A673 (cell line): ENCODE results near the gene KIRREL3. TPM values are rescaled to one million over a fixed set of nuclear protein-coding genes. Genes with fewer than 3 reads are reported as not detected.

Experiments
- BruUV-seq: library from RNA; stranded (reverse); fragments of 400-500 nt; replicated peaks from 2 replicates; lab custom pipeline; 2021; lab: Mats Ljungman, UMichigan
- CTCF ChIA-PET: fragments of 300-600 bp; sonication (Branson Sonifier 250); formaldehyde crosslinking; loops from one replicate; lab custom pipeline; 2022; ENCODE audit warnings: antibody characterized with exemption; lab: Charles Lee
- POLR2A ChIA-PET: fragments of 300-600 bp; sonication (Branson Sonifier 250); formaldehyde crosslinking; loops from one replicate; lab custom pipeline; 2022; ENCODE audit warnings: antibody characterized with exemption; ENCODE audit not compliant: low non-redundant PET; lab: Charles Lee
- DNase-seq: peaks from one replicate; pipeline ENCODE4 v3.0.0-alpha.2; 2015; ENCODE audit warnings: low spot score
- H3K27ac ChIP-seq: fragments of 200-600 bp; sonication (generic); 2 replicates; pipeline ENCODE4 v1.5.1; 2016; ENCODE audit warnings: mixed run types, low read depth, mild to moderate bottlenecking, mixed read lengths, antibody characterized with exemption, low read length; ENCODE audit not compliant: poor library complexity, severe bottlenecking
- H3K27me3 ChIP-seq: fragments of 200-600 bp; sonication (generic); replicated peaks from 2 replicates; pipeline ENCODE4 v1.6.1; 2017; ENCODE audit warnings: mixed run types, low read depth, mild to moderate bottlenecking, mixed read lengths, antibody characterized with exemption, low read length; ENCODE audit not compliant: insufficient read depth, poor library complexity
- H3K36me3 ChIP-seq: fragments of 200-600 bp; sonication (generic); 2 replicates; pipeline ENCODE4 v1.6.1; 2016; ENCODE audit warnings: mixed run types, mild to moderate bottlenecking, mixed read lengths, antibody characterized with exemption, low read length; ENCODE audit not compliant: insufficient read depth, poor library complexity, severe bottlenecking
- H3K4me1 ChIP-seq: fragments of 200-600 bp; sonication (generic); 2 replicates; pipeline ENCODE4 v1.6.1; 2017; ENCODE audit warnings: mixed run types, mild to moderate bottlenecking, mixed read lengths, antibody characterized with exemption, low read length; ENCODE audit not compliant: insufficient read depth, poor library complexity, severe bottlenecking
- H3K4me3 ChIP-seq: fragments of 200-600 bp; sonication (generic); 2 replicates; pipeline ENCODE4 v1.5.1; 2016; ENCODE audit warnings: low read depth, mixed run types, mild to moderate bottlenecking, mixed read lengths, low read length; ENCODE audit not compliant: poor library complexity, severe bottlenecking
- H3K9me3 ChIP-seq: fragments of 200-600 bp; sonication (generic); 2 replicates; pipeline ENCODE4 v1.6.1; 2016; ENCODE audit warnings: mixed run types, low read depth, mild to moderate bottlenecking, mixed read lengths, antibody characterized with exemption, low read length; ENCODE audit not compliant: poor library complexity, severe bottlenecking
- EZH2 ChIP-seq: fragments of 200-600 bp; sonication (generic); IDR thresholded peaks from 2 replicates; pipeline ENCODE4 v1.6.1; 2017; ENCODE audit warnings: borderline replicate concordance, low read depth, mild to moderate bottlenecking, mixed read lengths, antibody characterized with exemption, low read length; ENCODE audit not compliant: poor library complexity, severe bottlenecking
- intact Hi-C: fragments of 100-400 bp; cut with micrococcal nuclease; formaldehyde crosslinking; loops from one replicate; pipeline ENCODE4 v1.10.0; 2022; ENCODE audit not compliant: unreplicated experiment
- total RNA-seq: library from RNA; stranded (reverse); gene quantifications from 2 replicates; pipeline ENCODE4 v1.2.3, GENCODE V29; 2021
- TF ChIP-seq, protein P1 (sequence below): fragments of 300-800, 200-600 bp; sonication (generic); conservative IDR thresholded peaks from 2 replicates; pipeline ENCODE4 v1.5.1; 2017; ENCODE audit warnings: low read depth, mild to moderate bottlenecking, antibody characterized with exemption, low read length, moderate library complexity, mixed read lengths

The KIRREL3 gene
- total RNA-seq, 1 experiment from 2014 or later: not detected

DNA sequence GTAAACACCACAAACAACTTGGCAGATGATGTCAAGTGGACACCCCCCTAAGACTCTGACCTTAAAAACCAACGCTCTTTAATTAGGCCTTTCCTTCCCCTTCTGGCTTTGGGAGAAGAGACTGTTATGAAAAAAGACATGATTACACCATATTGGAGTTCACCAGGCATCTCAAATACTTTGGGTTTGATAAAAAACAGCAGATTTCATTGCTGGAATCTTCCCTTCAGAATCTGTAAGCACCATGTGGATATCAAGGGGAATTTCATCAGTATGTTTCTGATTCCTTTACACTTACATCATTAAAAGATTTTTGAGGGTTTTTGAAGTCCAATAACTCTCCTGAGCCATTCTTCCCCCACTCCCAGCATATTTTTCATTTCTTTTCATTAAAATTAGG is 85.6 kb downstream of the KIRREL3 start:
- BruUV-seq: no TSS peak
- CTCF ChIA-PET: no interaction called here
- H3K4me1 ChIP-seq: no peaks in the 10 kb centered on the region
- no peak for DNase-seq
- no peaks in the 10 kb centered on the region for H3K36me3 ChIP-seq
- POLR2A ChIA-PET: no interaction called here
- no peak overlapping the region for H3K27ac ChIP-seq
- TF ChIP-seq, protein P1, sequence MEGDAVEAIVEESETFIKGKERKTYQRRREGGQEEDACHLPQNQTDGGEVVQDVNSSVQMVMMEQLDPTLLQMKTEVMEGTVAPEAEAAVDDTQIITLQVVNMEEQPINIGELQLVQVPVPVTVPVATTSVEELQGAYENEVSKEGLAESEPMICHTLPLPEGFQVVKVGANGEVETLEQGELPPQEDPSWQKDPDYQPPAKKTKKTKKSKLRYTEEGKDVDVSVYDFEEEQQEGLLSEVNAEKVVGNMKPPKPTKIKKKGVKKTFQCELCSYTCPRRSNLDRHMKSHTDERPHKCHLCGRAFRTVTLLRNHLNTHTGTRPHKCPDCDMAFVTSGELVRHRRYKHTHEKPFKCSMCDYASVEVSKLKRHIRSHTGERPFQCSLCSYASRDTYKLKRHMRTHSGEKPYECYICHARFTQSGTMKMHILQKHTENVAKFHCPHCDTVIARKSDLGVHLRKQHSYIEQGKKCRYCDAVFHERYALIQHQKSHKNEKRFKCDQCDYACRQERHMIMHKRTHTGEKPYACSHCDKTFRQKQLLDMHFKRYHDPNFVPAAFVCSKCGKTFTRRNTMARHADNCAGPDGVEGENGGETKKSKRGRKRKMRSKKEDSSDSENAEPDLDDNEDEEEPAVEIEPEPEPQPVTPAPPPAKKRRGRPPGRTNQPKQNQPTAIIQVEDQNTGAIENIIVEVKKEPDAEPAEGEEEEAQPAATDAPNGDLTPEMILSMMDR: no peak
- no peak for TF ChIP-seq EZH2
- intact Hi-C loops: no loop called here
- H3K9me3 ChIP-seq: no peaks in the 10 kb centered on the region
- H3K4me3 ChIP-seq: no peak overlapping the region
- H3K27me3 ChIP-seq: no peaks in the 10 kb centered on the region

DNA sequence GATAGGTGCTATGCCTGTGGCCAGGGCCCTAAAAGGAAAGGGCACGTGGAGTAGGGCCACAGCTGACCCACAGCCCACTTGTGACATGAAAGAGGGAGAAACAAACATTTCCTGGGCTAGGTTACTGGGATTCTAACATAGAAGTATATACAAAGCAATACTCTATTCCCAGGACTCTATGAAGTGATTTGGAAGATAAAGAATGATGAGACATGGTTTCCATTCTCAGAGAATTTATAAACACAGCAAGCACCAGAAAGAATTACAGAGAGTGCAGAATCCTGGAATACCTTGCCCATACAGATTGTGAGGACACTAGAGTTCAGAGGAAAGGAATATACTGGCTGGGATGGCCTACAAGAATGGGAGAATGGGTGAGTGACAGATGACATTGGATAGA is 86.4 kb downstream of the KIRREL3 start:
- no peaks in the 10 kb centered on the region for H3K9me3 ChIP-seq
- intact Hi-C loops: no loop called here
- BruUV-seq: no TSS peak
- TF ChIP-seq EZH2: no peak
- ChIA-PET POLR2A (no interaction called here), CTCF (no interaction called here)
- H3K4me1 ChIP-seq: no peaks in the 10 kb centered on the region
- no peaks in the 10 kb centered on the region for H3K27me3 ChIP-seq
- DNase-seq: no peak
- H3K36me3 ChIP-seq: no peaks in the 10 kb centered on the region
- H3K27ac ChIP-seq: no peak overlapping the region
- no peak overlapping the region for H3K4me3 ChIP-seq

GRCh38 chr11:126904520-126904919 is 96.0 kb downstream of the KIRREL3 start:
- TF ChIP-seq EZH2: no peak
- TF ChIP-seq, protein P1: no peak
- H3K27me3 ChIP-seq: peaks cover 31% of the 10 kb centered on the region
- CTCF ChIA-PET: no interaction called here
- DNase-seq: no peak
- H3K4me1 ChIP-seq: no peaks in the 10 kb centered on the region
- H3K9me3 ChIP-seq: no peaks in the 10 kb centered on the region
- no TSS peak for BruUV-seq
- no peaks in the 10 kb centered on the region for H3K36me3 ChIP-seq
- H3K4me3 ChIP-seq: no peak overlapping the region
- intact Hi-C loops: no loop called here
- no peak overlapping the region for H3K27ac ChIP-seq
- POLR2A ChIA-PET: no interaction called here

- H3K4me1 ChIP-seq: no peaks in the 10 kb centered on the region
- CTCF ChIA-PET: no interaction called here
Measured at GRCh38 chr11:126901783-126902182, 98.8 kb downstream of the KIRREL3 start.

More at GRCh38 chr11:126901783-126902182, 98.8 kb downstream of the KIRREL3 start:
- Histone ChIP-seq H3K27me3 (peaks cover 31% of the 10 kb centered on the region), H3K27ac (no peak overlapping the region), H3K4me3 (no peak overlapping the region), H3K36me3 (no peaks in the 10 kb centered on the region), H3K9me3 (no peaks in the 10 kb centered on the region)
- no TSS peak for BruUV-seq
- intact Hi-C loops: no loop called here
- no peak for TF ChIP-seq EZH2
- TF ChIP-seq, protein P1: no peak
- POLR2A ChIA-PET: no interaction called here
- no peak for DNase-seq
